ENCODE results near the gene FZD7. TPM values are rescaled to one million over a fixed set of nuclear protein-coding genes. Genes with fewer than 3 reads are reported as not detected.

Gene FZD7
- total and polyA plus RNA-seq, 9 of the 15 experiments (the other 6 are each of a cell fraction or from before 2014, with no cell fraction given), result 0.11 to 2.4 (median 0.69) TPM

DNA sequence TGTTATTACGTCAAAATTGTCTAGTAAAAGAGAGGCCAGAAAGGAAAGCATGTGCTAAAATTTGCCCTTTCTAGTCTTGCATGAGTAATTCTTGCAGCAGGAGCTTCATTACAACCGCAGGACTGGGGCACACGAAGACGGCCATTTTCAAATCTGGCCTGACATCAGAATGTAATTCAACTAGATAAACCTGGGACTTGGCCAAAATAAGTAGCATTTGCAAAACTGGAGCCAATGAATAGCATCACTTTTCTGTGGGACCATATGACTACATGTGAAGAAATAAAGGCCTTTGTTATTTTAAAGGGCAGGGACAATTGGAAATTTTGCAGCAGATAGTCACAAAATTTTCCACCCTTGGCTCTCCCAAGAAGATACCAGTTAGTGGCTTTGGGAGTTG lies 3.0 kb upstream of the FZD7 start:
- intact Hi-C loops (cut with micrococcal nuclease) (no loop called here), in situ Hi-C loops (cut with MboI) (no loop called here)
- FAIRE-seq, result no peak
- no peak overlapping the region for H3K9ac ChIP-seq (ENCODE audit: insufficient read depth in 1 of 2, low read depth in 2 of 2, low read length in 2 of 2)
- no peak for TF ChIP-seq MTF1 (CRISPR knock-in tag; IDR thresholded peaks at IDR 0.05; ENCODE audit: borderline replicate concordance)
- TF ChIP-seq PHTF2 (CRISPR knock-in tag; IDR thresholded peaks at IDR 0.05), result no peak
- TF ChIP-seq, protein P1, sequence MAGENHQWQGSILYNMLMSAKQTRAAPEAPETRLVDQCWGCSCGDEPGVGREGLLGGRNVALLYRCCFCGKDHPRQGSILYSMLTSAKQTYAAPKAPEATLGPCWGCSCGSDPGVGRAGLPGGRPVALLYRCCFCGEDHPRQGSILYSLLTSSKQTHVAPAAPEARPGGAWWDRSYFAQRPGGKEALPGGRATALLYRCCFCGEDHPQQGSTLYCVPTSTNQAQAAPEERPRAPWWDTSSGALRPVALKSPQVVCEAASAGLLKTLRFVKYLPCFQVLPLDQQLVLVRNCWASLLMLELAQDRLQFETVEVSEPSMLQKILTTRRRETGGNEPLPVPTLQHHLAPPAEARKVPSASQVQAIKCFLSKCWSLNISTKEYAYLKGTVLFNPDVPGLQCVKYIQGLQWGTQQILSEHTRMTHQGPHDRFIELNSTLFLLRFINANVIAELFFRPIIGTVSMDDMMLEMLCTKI (IDR thresholded peaks at IDR 0.05; ENCODE audit: partially characterized antibody), result no peak
- no peak for TF ChIP-seq TAF15 (IDR thresholded peaks at IDR 0.05; ENCODE audit: low read depth, low read length)
- TF ChIP-seq SIN3A (IDR thresholded peaks at IDR 0.05; ENCODE audit: borderline replicate concordance in 2 of 2, control insufficient read depth in 1 of 2, low read depth in 2 of 2, low read length in 2 of 2), result no peak
- TF ChIP-seq ZNF253 (CRISPR knock-in tag; conservative IDR thresholded peaks at IDR 0.05), result no peak
- TF ChIP-seq ZNF589 (CRISPR knock-in tag; IDR thresholded peaks at IDR 0.05; ENCODE audit: low read depth), result no peak
- TF ChIP-seq HDAC1 (IDR thresholded peaks at IDR 0.05), result no peak
- no peak for TF ChIP-seq NFE2L1 (tag; IDR thresholded peaks at IDR 0.05; ENCODE audit: borderline replicate concordance, low read depth)
- TF ChIP-seq RBM34 (IDR thresholded peaks at IDR 0.05; ENCODE audit: borderline replicate concordance, insufficient read depth, low read length), result no peak
- TF ChIP-seq NFYB (IDR thresholded peaks at IDR 0.05; ENCODE audit: extremely low read depth, insufficient read length), result no peak
- TF ChIP-seq SAFB2 (IDR thresholded peaks at IDR 0.05; ENCODE audit: borderline replicate concordance, low read depth, low read length, severe bottlenecking), result no peak
- ATAC-seq, result no peak
- WGBS (ENCODE audit: insufficient coverage, low coverage, missing lambda C conversion rate), result 11% methylated on average over 4 of the region's 4 CpGs
- no peaks in the 10 kb centered on the region for H3K79me2 ChIP-seq (ENCODE audit: control insufficient read depth, insufficient read depth, low read length)
- peaks cover 4 to 30% of the 10 kb centered on the region in 2 experiments; a peak in 3 of 5 replicates for H3K4me1 ChIP-seq (replicated peaks in 1 of 2; ENCODE audit: control insufficient read depth in 2 of 2, insufficient read depth in 2 of 2, low read length in 2 of 2)
- H3K9me3 ChIP-seq (replicated peaks; ENCODE audit: control insufficient read depth, insufficient read depth, low read depth, low read length), result no peaks in the 10 kb centered on the region
- ChIA-PET POLR2A (no interaction called here), CTCF (ENCODE audit: low intra/inter-chr PET ratio) (no interaction called here)
- H3K4me2 ChIP-seq (ENCODE audit: insufficient read depth, low read length), result no peak overlapping the region
- BruUV-seq (replicated peaks), result no TSS peak
- H3K27me3 ChIP-seq (ENCODE audit: control insufficient read depth in 2 of 2, insufficient read depth in 2 of 2, low read length in 2 of 2), result peaks cover 15 to 20% of the 10 kb centered on the region in 2 experiments; a peak in 3 of 5 replicates
- H3K9me1 ChIP-seq (ENCODE audit: control insufficient read depth, insufficient read depth, low read length), result no peaks in the 10 kb centered on the region
- no peaks in the 10 kb centered on the region for H4K20me1 ChIP-seq (replicated peaks; ENCODE audit: control insufficient read depth, insufficient read depth, low read length)
- DNase-seq (ENCODE audit: extremely low read depth in 1 of 4, low spot score in 3 of 4), result no peak
- H3K36me3 ChIP-seq (ENCODE audit: control insufficient read depth, insufficient read depth, low read length), result no peaks in the 10 kb centered on the region
- H3K27ac ChIP-seq (ENCODE audit: extremely low read depth, low read depth, low read length), result no peak overlapping the region
- H3K4me3 ChIP-seq, result no peak overlapping the region
- no peak overlapping the region for H2AFZ ChIP-seq (ENCODE audit: low read depth, low read length)

Data from K562 (cell line).